Measurements from ENCODE around the gene CSF1R.

CSF1R gene

GRCh38 chr5:150078802-150079689, 7.3 kb downstream of the CSF1R start:
- ChIA-PET POLR2A (no interaction called here), CTCF (no interaction called here)
- no peak overlapping the region for H3K4me3 ChIP-seq (ENCODE audit: low read depth, low read length)
- no peaks in the 10 kb centered on the region for H3K9me3 ChIP-seq (ENCODE audit: control insufficient read depth, insufficient read depth, low read depth, low read length)
- H3K36me3 ChIP-seq (ENCODE audit: control insufficient read depth in 2 of 2, insufficient read depth in 1 of 2, low read length in 2 of 2), result no peaks in the 10 kb centered on the region
- TF ChIP-seq GLIS2 (tag by site-specific recombination; IDR thresholded peaks at IDR 0.05) (0 out of 2 replicates have a peak, but pooled peaks have one; percentile 16), ATF2 (tag by site-specific recombination; IDR thresholded peaks at IDR 0.05; ENCODE audit: low read depth) (no peak), GLIS1 (tag by site-specific recombination; IDR thresholded peaks at IDR 0.05) (0 out of 2 replicates have a peak, but pooled peaks have one; percentile 37)
- H3K27ac ChIP-seq (ENCODE audit: extremely low read depth, low read depth, low read length), result no peak overlapping the region
- no peaks in the 10 kb centered on the region for H3K4me1 ChIP-seq (ENCODE audit: control insufficient read depth, insufficient read depth, low read length)

- H3K9me3 ChIP-seq (ENCODE audit: control insufficient read depth, insufficient read depth, low read depth, low read length), result no peaks in the 10 kb centered on the region
- no peaks in the 10 kb centered on the region for H3K4me1 ChIP-seq (ENCODE audit: control insufficient read depth, insufficient read depth, low read length)
- POLR2A ChIA-PET, result no interaction called here
- H3K27ac ChIP-seq (ENCODE audit: extremely low read depth, low read depth, low read length), result no peak overlapping the region
- H3K36me3 ChIP-seq (ENCODE audit: control insufficient read depth in 2 of 2, insufficient read depth in 1 of 2, low read length in 2 of 2), result no peaks in the 10 kb centered on the region
- TF ChIP-seq SETDB1 (IDR thresholded peaks at IDR 0.05; ENCODE audit: insufficient read length, low read length) (no peak), REST (tag by site-specific recombination; IDR thresholded peaks at IDR 0.05) (no peak), ZNF623 (tag by site-specific recombination; IDR thresholded peaks at IDR 0.05) (peak; percentile 91)
- no peak overlapping the region for H3K4me3 ChIP-seq (ENCODE audit: low read depth, low read length)
- CTCF ChIA-PET, result no interaction called here
Measured at GRCh38 chr5:150077996-150078801, 8.2 kb downstream of the CSF1R start.

GRCh38 chr5:150077060-150077459, 9.3 kb downstream of the CSF1R start:
- Histone ChIP-seq H3K9me3 (ENCODE audit: control insufficient read depth, insufficient read depth, low read depth, low read length) (no peaks in the 10 kb centered on the region), H3K4me1 (ENCODE audit: control insufficient read depth, insufficient read depth, low read length) (no peaks in the 10 kb centered on the region), H3K36me3 (ENCODE audit: control insufficient read depth in 2 of 2, insufficient read depth in 1 of 2, low read length in 2 of 2) (no peaks in the 10 kb centered on the region), H3K4me3 (ENCODE audit: low read depth, low read length) (no peak overlapping the region), H3K27ac (ENCODE audit: extremely low read depth, low read depth, low read length) (no peak overlapping the region)
- CTCF ChIA-PET, result no interaction called here
- TF ChIP-seq ATF2 (tag by site-specific recombination; IDR thresholded peaks at IDR 0.05; ENCODE audit: low read depth), result no peak
- no peak for TF ChIP-seq ZNF175 (tag by site-specific recombination; IDR thresholded peaks at IDR 0.05)
- peak; percentile 68 for TF ChIP-seq ZIC2 (tag by site-specific recombination; IDR thresholded peaks at IDR 0.05)
- no peak for TF ChIP-seq BCL11B (tag by site-specific recombination; IDR thresholded peaks at IDR 0.05; ENCODE audit: low read depth)
- TF ChIP-seq ZNF248 (tag by site-specific recombination; IDR thresholded peaks at IDR 0.05), result no peak
- no peak for TF ChIP-seq ZNF600 (tag by site-specific recombination; IDR thresholded peaks at IDR 0.05)
- POLR2A ChIA-PET, result no interaction called here

Measured in HEK293 (cell line).